Breast epithelium (tissue), 4 donors: ENCODE measurements around the gene SHANK3. TPM values are rescaled to one million over a fixed set of nuclear protein-coding genes. Genes with fewer than 3 reads are reported as not detected.

Experiments
- DNase-seq, 2 donors: peaks; one replicate each; pipeline ENCODE4 v3.0.0-alpha.2; 2019; ENCODE audit warnings: low spot score in 2 of 2
- H3K27ac ChIP-seq, 2 donors: fragments of 200-600 bp; sonication (generic) in 1 of 2; one replicate each; pipeline ENCODE4 v1.5.1; 2016 to 2019; ENCODE audit warnings: mild to moderate bottlenecking in 1 of 2
- H3K27me3 ChIP-seq, 2 donors: fragments of 200-600 bp; sonication (generic) in 1 of 2; one replicate each; pipeline versions ENCODE4 v1.5.1 to v1.6.0; 2017 to 2019; ENCODE audit warnings: control low read depth in 1 of 2, mild to moderate bottlenecking in 1 of 2
- H3K36me3 ChIP-seq: fragments of 200-600 bp; one replicate; pipeline ENCODE4 v1.5.1; 2019
- H3K4me1 ChIP-seq, 2 donors: fragments of 200-600 bp; sonication (generic); one replicate each; pipeline ENCODE4 v1.5.1; 2016 to 2019; ENCODE audit warnings: control low read depth in 1 of 2
- H3K4me3 ChIP-seq, 3 donors: fragments of 200-600 bp; sonication (generic); 1 replicate in 2 of 3; 2 replicates in 1 of 3; pipeline ENCODE4 v1.5.1; 2016 to 2019; ENCODE audit warnings: mild to moderate bottlenecking in 3 of 3, moderate library complexity in 2 of 3
- H3K9me3 ChIP-seq, 2 donors: fragments of 200-600 bp; sonication (generic) in 1 of 2; one replicate each; pipeline ENCODE4 v1.5.1; 2016 to 2019; ENCODE audit warnings: control low read depth in 1 of 2
- CTCF ChIP-seq, 3 donors: fragments of 450-650 bp; IDR thresholded peaks; one replicate each; pipeline ENCODE4 v1.5.1; 2016 to 2017; ENCODE audit warnings: antibody characterized with exemption in 3 of 3, mild to moderate bottlenecking in 3 of 3, moderate library complexity in 3 of 3
- POLR2A ChIP-seq: fragments of 450-650 bp; IDR thresholded peaks from one replicate; pipeline ENCODE4 v1.6.1; 2016; ENCODE audit warnings: antibody characterized with exemption, mild to moderate bottlenecking, moderate library complexity
- POLR2AphosphoS5 ChIP-seq, 3 donors: sonication (generic); formaldehyde crosslinking; IDR thresholded peaks; one replicate each; pipeline ENCODE4 v1.6.1; 2017; ENCODE audit warnings: antibody characterized with exemption in 3 of 3
- intact Hi-C: fragments of 100-400 bp; cut with DNase I; formaldehyde crosslinking; loops from one replicate; pipeline ENCODE4 v1.15.1; 2023; ENCODE audit warnings: low total_unique reads
- total RNA-seq, 3 donors: library from RNA; depleted of rRNA; stranded (reverse); fragments of >200 nt; gene quantifications; one replicate each; pipeline ENCODE4 v1.1.0, GENCODE V29; 2016

SHANK3 gene
- total RNA-seq, 3 donors from 2014 or later: 4.8 to 28.8 (median 5.9) TPM

GRCh38 chr22:50676661-50677492 is 4.3 kb downstream of the SHANK3 start:
- Histone ChIP-seq H3K27ac (peak overlapping the region in 1 of 2 donors; percentile 7), H3K4me1 (peaks cover 6% of the 10 kb centered on the region in 2 donors), H3K36me3 (no peaks in the 10 kb centered on the region), H3K4me3 (peak overlapping the region in 2 of 3 donors; percentile 36 to 69), H3K9me3 (no peaks in the 10 kb centered on the region), H3K27me3 (no peaks in the 10 kb centered on the region)
- intact Hi-C loops: no loop called here
- TF ChIP-seq POLR2A: no peak
- peak in 1 of 3 donors; percentile 1 for TF ChIP-seq POLR2AphosphoS5 (IDR thresholded peaks at IDR 0.05)
- DNase-seq: no peak

- no peaks in the 10 kb centered on the region for H3K9me3 ChIP-seq
- intact Hi-C loops: no loop called here
- H3K27ac ChIP-seq: no peak overlapping the region
- TF ChIP-seq POLR2A: no peak
- TF ChIP-seq POLR2AphosphoS5 (IDR thresholded peaks at IDR 0.05): no peak
- no peak for TF ChIP-seq CTCF (IDR thresholded peaks at IDR 0.05)
- peak overlapping the region in 2 of 3 donors; percentile 36 to 69 for H3K4me3 ChIP-seq
- H3K4me1 ChIP-seq: peaks cover 6% of the 10 kb centered on the region in 2 donors
- no peak for DNase-seq
- H3K36me3 ChIP-seq: no peaks in the 10 kb centered on the region
- no peaks in the 10 kb centered on the region for H3K27me3 ChIP-seq
These were observed 5.0 kb downstream of the SHANK3 start for GRCh38 chr22:50677493-50678217.

- no peak for DNase-seq
- TF ChIP-seq CTCF (IDR thresholded peaks at IDR 0.05): no peak
- no peak for TF ChIP-seq POLR2A
- no peak for TF ChIP-seq POLR2AphosphoS5 (IDR thresholded peaks at IDR 0.05)
- H3K27ac ChIP-seq: no peak overlapping the region
- H3K27me3 ChIP-seq: no peaks in the 10 kb centered on the region
- H3K4me1 ChIP-seq: peaks cover 6% of the 10 kb centered on the region in 2 donors
- no peaks in the 10 kb centered on the region for H3K36me3 ChIP-seq
- H3K9me3 ChIP-seq: no peaks in the 10 kb centered on the region
- H3K4me3 ChIP-seq: peak overlapping the region in 2 of 3 donors; percentile 36 to 69
- intact Hi-C loops: no loop called here
These were observed 5.6 kb downstream of the SHANK3 start for GRCh38 chr22:50678218-50678650.

GRCh38 chr22:50678651-50679521 is 6.3 kb downstream of the SHANK3 start:
- H3K27ac ChIP-seq: no peak overlapping the region
- H3K4me1 ChIP-seq: peaks cover 0 to under 1% of the 10 kb centered on the region in 2 donors
- no peak for DNase-seq
- peak overlapping the region in 1 of 3 donors; percentile 69 for H3K4me3 ChIP-seq
- no peak for TF ChIP-seq CTCF (IDR thresholded peaks at IDR 0.05)
- TF ChIP-seq POLR2A: no peak
- H3K36me3 ChIP-seq: no peaks in the 10 kb centered on the region
- H3K27me3 ChIP-seq: no peaks in the 10 kb centered on the region
- intact Hi-C loops: no loop called here
- H3K9me3 ChIP-seq: no peaks in the 10 kb centered on the region
